Stimulated activated CD4-positive, alpha-beta T cell treated with anti-CD3 and anti-CD28 coated beads, TNF-alpha, amount 100 ng/mL, for 24 hours (primary cell): ENCODE measurements around the gene SHISA7.

Source experiments
- DNase-seq, 3 experiments: peaks; one replicate each; pipeline ENCODE4 v3.0.0-alpha.2; 2020; ENCODE audit warnings: low read depth in 3 of 3

SHISA7 gene

DNA sequence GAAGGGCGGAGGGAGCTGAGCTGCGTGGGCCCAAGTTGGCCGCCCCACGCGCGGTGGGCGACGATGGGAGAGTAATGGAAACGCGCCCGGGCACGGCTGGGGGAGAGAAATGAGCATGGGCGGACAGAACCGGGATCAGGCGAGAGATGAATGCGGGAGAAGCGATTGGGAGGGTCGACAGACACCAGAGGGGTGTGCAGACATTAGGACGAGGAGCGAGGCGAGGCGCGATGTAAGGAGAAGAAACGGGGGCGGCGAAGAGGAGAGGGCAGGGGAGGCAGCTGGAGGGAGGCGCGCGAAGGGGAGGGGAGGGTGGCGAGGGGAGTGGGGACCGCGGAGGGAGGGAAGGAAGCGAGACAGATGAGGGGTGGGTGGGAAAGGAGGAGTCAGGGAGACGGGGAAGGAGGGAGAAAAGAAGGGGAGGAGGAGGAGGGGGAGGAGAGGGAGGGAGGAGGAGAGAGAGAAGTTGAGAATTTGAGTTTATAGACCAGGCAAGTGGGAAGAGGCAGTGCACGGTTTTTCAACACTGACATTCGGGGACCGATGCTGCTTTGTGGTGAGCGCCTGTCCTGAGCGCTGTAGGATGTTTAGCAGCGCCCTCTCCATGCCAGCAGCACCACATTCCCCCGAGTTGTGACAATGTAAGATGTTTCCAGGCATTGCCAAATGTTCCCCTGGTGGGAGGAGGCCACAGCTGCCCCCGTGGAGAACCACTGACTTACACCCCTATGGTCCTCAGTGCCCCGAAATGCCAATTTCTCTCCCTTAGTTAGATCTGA lies at the start of gene SHISA7:
Gene SHISA7, minus strand, starts transcription at position 256 of the 779 bp plus-strand sequence. CDS start 437 bp downstream, outside the sequence.
- no peak for DNase-seq

DNA sequence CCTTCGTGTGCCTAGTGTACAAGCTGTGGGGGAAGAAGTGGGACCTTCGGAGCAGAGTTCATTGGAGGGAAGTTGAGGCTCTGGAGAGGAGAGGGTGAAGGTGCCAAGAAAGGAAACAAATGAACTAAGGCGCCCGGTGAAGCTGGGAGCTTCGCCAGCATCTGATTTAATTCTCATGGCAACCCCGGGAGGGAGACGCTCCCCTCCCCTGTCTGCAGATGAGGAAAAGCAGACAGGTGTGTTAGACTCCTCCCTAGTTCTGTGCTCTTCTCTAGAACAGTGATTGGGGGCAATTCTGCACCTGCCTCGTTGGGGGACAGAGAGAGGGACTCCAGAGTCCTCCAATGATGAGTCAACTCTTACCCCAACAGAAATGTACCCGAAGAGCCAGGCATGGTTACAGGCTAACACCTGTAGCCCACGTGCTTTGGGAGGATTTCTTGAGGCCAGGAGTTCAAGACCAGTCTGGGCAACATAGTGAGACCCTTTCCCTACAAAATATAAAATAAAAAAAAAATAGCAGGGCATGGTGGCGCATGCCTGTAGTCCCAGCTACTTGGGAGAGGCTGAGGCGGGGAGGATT lies 49.4 kb upstream of the SHISA7 start:
- no peak for DNase-seq

DNA sequence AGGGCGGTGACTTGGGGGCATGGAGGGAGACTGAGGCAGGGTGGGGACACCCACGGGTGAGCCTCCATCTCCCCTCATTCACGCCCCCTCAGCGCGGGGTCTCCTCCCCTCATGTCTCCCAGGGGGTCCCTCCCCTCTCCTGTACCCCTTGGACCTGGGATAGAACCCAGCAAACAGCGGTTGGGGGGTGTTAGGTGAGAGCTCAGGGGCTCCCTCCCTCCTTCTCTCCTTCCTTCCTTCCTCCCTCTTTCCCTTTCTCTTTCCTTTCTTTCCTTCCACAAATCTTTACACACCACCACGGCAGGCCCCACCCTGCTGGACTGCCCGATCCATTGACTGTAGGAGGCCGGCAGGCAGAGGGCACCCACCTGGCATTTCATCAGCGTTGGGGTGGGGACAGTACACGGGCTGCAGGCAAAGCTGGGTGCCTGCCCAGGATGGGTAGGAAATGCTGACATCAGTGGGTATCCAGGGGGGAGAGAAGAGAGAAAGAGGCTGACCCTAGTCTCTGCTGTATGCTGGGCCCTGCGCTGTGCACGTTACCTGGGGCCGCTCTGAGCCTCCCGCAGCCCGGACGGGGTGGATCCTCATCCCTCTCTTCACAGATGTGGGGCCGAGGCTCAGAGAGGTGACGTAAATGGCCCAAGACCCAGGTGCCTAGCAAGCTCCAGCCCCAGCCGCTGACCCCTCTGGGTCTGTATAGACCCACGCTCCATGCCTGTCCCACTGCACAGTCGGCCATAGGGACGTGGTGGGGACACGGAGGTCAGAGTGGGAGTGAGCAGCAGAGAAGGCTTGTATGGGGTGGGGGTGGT lies 48.7 kb upstream of the SHISA7 start:
- no peak for DNase-seq

DNA sequence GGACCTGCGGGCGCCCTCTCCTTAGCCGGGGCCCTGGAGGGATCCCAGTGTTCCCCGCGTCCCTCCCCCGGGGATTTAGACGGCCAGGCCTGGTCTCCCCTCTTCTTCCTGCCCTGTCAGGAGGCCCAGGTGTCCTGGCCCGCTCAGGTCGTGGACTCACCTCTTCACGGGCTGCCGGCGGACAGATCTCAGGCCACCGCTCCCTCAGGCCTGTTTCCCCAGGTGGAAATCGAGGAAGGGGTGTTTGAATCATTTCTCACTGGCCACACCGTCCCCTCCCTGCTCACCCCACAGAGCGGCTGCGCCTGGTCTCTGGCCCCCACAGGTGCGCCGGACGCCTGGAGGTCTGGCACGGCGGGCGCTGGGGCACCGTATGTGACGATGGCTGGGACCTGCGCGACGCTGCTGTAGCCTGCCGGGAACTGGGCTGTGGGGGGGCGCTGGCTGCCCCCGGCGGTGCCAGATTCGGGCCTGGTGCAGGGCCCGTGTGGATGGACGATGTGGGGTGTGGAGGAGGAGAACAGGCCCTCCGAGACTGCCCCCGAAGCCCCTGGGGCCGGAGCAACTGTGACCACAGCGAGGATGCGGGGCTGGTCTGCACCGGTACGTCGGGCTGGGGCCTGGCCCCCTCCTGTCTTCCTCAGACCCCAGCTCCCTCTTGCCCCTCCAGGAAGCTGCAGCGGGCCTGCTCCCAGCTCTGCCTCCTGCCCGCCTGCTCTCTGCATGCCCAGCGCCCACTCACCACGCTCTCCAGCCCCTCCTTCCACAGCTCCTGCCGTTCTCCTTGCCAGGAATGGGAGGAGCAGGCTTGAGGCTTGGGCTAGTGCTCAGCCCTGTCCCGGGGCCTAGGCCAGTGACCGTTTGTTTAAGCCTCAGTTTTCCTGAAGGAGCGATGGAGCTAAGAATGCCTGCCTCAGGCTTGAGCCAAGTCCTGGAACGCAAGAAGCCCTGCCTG lies 47.7 kb upstream of the SHISA7 start:
- no peak for DNase-seq

DNA sequence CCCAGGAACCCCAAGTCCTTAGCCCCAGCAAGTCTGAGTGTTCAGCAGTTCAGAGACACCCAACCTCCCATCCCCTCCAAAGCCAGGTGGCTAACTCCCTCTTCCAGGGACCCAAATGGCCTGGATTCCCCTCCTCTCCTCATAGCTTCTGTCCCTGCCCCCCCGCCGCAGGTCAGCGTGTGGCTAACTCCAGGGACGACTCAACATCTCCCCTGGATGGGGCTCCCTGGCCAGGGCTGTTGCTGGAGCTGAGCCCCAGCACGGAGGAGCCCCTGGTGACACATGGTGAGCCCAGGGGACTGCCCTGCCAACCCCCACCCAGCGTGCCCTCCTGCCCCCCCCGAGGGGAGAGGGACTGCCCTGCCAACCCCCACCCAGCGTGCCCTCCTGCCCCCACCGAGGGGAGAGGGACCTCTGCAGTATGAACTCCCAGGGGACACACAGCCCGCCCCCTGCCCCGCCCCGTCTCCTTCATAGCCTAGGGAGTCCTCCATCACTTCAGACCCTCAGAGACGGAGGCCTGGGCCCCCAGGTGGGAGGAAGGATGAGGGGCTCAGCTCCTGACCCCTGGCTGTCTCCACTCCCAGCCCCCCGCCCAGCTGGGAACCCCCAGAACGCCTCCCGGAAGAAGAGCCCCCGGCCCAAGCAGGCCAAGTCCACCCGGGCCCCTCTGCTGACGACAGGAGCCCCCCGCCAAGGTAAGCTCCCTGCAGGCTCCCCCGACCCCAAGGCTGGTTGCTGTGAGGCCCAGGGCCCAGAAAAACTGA lies 46.8 kb upstream of the SHISA7 start:
- no peak for DNase-seq

DNA sequence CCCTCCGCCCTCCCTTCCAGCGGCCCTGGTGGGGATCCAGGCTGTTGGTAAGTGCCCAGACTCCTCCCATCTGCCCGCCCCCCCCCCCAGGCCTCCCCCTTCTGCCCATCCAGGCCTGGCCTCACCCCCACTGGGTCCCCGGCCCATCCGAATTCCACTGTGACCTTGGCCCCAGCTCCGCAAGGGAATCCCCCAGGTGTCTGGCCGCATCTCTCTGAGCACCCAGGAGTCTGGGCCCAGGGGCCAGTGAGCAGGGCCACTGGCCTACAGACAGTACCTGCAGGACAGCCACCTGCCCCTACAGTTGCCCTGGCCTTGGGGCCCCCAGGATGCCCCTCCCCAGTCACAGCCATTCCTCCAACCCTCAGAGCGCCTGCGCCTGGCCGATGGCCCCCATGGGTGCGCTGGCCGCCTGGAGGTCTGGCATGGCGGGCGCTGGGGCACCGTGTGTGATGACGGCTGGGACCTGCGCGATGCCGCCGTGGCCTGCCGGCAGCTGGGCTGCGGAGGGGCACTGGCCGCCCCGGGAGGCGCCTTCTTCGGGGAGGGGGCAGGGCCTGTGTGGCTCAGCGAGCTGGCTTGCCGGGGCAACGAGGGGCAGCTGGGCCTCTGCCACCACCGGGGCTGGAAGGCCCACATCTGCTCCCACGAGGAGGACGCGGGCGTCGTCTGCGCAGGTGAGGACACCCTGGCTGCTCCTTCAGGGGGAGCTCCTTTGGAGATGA lies 46.0 kb upstream of the SHISA7 start:
- no peak for DNase-seq

DNA sequence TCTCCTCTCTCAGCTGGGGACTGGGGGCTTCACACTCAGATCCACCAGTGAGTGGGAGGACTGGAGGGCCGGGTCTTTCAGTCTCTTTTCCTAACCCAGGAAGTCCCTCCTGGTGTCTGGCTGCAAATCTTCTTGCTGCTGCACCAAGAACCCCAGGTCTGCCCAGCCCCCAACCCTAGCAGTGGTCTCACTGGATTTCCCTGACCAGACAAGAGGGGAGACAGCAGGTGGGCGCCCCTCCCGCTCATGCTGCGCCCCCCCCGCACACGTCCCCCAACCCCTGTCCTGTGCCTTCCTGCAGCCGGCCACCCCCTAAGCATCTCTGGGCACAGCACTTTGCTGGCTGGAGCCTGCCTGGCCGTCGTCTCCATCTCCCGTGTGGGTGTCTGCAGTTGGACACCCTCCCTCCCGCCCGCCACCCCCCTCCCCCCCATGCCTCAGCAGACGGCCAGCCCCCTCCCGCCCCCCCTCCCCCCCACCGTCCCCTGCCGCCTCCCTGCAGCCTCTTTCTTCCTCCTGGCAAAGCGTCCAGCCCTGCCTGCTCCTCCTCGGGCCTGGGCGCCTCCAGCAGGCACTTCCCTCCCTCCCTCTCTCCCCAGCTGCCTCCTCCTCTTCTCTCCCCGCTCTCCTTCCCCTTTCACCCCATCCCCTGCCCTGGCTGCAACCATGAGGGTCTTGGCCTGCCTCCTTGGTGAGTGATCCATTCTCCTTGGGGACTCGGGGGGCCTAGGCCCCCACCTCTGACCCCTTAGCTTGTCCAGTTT lies 45.0 kb upstream of the SHISA7 start, which contains the start of gene SSC5D:
Gene SSC5D, plus strand, starts transcription at position 513 of the 764 bp plus-strand sequence. Its CDS starts 154 bp downstream, at position 667.
- DNase-seq: no peak

DNA sequence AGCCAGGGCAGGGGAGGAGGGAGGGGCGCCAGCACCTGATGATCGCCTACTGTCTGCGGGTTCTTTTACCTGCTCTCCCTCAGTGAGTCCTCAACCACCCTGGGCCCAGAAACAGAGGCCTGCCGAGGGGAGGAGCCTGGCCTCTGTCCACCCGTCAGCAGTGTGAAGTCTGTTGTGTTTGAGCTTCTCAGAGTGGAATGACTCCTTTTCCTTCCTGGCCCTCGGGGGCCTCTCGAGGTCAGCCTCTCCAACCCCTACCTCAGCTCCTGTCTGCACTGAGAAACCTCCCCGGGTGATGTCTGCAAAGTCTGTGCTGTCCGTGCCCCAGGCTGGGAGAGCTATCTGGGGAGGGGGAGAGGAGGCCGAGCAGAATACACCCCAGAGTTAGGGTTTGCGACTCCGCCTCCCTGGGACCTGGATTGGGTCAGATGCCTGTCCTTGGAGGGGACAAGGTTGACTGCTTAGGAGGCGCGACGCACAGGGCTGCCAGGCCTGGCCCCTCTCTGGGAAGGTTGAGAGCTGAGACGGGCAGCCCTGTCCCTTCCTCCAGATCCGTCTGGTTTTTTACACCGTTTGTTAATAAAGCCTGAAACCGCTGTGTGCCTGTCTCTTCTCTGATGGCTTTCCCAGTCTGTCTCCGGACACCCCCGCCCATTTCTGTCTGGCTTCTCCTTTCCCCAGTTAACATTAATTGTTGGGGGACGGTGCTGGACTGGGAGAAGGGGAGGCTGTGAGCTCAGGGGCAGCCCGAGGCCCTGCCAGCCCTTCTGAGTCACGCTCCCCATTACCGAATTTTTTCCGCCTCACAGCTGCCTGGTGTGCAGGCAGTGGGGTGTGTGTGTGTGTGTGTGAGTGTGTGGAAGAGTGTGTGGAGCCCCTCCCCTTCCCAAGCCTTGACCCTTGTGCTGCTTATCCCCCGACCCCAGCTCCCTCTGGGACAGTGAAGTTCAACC lies 44.1 kb upstream of the SHISA7 start:
- peak in 2 of 3 experiments; percentile 26 to 72 for DNase-seq

DNA sequence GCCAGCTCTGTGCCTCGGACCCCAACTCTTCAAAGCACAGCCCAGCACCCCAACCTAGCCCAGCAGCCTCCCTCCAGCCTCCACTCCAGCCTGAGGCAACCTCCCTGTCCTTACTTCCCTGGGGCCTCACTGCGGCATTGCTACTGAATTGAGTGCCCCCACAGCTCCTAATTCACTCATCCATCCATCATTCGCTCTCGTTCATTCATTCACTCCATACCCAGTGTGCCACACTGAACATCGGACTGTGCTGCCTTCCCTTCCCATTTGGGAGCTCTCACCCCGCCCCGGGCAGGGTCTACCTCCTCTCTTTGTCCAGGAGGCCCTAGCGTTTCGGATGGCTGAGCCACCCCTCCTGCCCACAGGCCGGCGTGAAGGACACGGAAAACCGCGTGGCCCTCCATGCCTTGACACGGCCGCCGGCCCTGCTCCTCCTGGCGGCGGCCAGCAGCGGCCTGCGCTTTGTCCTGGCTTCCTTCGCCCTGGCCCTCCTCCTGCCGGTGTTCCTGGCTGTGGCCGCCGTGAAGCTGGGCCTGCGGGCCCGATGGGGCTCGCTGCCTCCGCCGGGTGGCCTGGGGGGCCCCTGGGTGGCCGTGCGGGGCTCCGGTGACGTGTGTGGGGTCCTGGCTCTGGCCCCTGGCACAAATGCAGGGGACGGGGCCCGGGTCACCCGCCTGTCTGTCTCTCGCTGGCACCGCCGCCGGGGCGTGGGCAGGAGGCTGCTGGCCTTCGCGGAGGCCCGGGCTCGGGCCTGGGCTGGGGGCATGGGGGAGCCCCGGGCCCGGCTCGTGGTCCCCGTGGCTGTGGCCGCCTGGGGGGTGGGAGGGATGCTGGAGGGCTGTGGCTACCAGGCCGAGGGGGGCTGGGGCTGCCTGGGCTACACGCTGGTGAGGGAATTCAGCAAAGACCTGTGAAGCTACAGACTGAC lies 43.2 kb upstream of the SHISA7 start:
- no peak for DNase-seq

DNA sequence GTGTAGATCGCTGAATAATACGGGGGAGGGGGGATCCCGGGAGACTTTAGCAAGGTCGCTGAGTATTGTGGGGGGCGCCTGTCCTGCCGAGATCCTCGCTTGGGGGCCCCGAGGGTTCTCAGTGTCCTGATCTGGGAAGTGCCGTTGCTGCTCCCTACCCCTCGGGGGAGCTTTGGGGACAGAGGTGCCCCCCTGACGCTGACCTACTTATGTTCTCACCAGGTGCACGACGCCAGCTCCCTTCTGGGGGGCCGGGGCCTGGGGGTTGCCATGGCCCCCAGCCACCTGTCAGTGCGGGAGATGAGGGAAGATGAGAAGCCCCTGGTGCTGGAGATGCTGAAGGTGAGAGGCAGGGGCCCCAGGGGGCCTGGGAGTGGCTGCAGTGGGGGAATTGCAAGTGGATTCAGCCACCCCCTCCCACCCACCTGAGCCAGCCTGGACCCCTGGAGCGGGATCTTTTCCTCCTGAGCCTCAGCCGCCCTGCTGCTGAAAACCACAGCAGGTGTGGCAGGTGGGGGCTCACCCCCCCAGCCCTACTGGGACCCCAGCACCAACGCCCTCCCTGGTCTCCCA lies 42.4 kb upstream of the SHISA7 start:
- DNase-seq: no peak

DNA sequence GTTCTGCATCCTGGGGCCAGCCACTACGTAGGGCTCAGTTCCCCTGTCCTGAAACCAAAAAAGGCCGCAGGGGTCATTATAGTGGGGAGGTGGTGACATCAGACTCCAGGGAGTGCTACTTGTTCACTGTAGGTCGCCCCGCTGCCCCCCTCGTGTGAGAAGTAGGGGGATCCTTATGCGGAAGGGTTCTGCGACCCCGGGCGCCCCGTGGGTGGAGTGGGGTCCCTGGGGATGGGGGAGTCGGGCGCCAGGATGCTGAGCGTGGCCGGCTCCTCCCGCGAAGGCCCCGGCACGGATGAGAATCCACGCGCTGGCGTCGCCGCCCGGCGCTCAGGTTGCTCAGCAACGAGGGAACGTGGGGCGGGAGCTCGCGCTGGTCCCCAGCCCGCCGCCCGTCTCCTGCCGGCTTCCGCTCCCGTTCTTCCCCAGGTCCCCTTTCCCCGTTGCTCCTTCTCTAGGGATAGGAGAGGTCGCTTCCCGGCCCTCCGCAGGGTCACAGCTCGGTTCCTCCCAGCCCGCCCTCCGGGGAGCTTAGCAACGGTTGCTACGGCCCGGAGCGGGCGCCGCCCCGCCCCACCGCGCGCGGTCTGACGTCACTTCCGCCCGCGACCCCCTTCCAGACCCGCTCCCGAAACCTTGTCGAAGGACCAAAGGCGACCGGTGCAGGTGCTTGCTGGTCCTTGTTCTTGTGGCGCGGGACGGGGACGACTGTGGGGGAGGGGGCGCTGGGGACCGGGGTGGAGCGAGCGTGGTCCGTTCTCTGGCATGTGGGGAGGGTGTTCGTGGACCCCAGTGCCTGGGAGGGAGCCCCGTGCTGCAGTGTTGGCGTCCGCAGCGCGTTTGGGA lies 41.7 kb upstream of the SHISA7 start, which contains the start of gene NAT14:
Gene NAT14, plus strand, starts transcription at position 596 of the 846 bp plus-strand sequence. CDS start 521 bp downstream, outside the sequence.
- peak in 2 of 3 experiments; percentile 46 to 65 for DNase-seq

DNA sequence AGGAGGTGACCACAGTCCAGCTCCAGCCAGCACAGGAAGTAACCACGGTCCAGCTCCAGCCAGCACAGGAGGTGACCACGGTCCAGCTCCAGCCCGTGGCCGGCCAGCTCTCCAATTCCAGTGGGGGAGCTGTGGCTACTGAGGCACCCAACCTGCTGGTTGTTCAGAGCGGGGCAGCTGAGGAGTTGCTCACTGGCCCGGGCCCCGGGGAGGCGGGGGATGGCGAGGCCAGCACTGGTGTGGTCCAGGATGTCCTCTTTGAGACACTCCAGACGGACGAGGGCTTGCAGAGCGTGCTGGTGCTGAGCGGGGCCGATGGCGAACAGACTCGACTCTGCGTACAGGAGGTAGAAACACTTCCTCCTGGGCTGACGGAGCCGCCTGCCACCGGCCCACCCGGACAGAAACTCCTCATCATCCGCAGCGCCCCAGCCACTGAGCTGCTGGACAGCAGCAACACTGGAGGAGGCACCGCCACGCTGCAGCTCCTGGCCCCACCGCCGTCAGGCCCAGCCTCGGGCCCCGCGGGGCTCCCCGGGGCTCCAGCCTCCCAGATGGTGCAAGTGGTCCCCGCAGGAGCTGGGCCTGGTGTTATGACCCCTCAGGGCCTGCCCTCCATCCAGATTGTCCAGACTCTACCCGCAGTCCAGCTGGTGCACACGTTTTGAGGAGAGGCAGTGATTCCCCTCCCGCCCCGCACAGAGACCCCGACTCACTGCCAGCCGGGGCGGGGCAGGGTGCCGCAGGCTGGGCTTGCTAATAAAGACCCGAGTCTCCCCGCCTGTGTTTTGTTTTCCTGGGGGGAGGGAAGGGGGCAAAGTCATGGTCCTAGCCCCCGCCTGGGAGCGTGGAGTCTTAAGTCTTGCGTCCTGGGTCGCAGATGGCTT lies 40.8 kb upstream of the SHISA7 start:
- no peak for DNase-seq

DNA sequence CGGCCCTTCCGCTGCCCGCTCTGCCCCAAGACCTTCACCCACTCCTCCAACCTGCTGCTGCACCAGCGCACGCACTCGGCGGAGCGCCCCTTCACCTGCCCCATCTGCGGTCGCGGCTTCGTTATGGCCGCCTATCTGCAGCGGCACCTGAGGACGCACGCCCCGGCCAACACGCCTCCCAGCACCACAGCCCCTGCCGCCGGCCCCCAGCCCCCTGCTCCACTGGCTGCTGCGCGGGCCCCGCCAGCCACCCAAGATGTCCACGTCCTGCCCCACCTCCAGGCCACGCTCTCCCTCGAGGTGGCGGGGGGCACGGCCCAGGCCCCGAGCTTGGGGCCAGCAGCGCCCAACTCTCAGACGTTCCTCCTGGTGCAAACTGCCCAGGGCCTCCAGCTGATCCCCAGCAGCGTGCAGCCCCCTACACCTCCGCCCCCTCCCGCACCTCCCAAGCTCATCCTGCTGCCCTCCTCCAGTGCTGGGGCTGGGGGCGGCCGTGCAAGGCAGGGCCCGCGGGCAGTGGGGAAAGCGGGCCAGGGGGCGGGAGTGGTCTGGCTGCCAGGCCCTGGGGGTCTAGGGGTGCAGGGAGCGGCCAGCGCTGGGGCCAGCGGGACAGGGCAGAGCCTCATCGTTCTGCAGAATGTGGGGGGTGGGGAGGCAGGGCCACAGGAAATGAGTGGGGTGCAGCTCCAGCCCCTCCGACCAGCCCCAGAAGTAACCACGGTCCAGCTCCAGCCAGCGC lies 40.0 kb upstream of the SHISA7 start:
- no peak for DNase-seq
